Spleen (tissue), 7 donors: Measurements from ENCODE around the gene ATP8A2.

Source experiments
- POLR2A ChIP-seq, 3 donors: fragments of 450-650 bp; IDR thresholded peaks; one replicate each; pipeline ENCODE4 v1.5.1; 2017; ENCODE audit warnings: antibody characterized with exemption in 3 of 3, mild to moderate bottlenecking in 1 of 3
- TF ChIP-seq, protein P1 (sequence below), 11 experiments: fragments of 200-600 bp in 7 of 11; fragments of 450-650 bp in 4 of 11; sonication (generic) in 4 of 11; IDR thresholded peaks in 8 of 11; conservative IDR thresholded peaks in 3 of 11; 1 replicate in 7 of 11; 2 replicates in 4 of 11; pipeline versions ENCODE4 v1.4.0 to v1.8.0; 2016 to 2021; ENCODE audit warnings: antibody characterized with exemption in 11 of 11, inconsistent platforms in 4 of 11, mild to moderate bottlenecking in 1 of 11
- donor health status: DM: no; HTN: no; CAD: no; lungs with moderate emphysema.
- donor health status: DM: no; HTN: no; CAD: no.
- donor health status: DM: no; HTN: no; CAD: no.

- TF ChIP-seq, protein P1, sequence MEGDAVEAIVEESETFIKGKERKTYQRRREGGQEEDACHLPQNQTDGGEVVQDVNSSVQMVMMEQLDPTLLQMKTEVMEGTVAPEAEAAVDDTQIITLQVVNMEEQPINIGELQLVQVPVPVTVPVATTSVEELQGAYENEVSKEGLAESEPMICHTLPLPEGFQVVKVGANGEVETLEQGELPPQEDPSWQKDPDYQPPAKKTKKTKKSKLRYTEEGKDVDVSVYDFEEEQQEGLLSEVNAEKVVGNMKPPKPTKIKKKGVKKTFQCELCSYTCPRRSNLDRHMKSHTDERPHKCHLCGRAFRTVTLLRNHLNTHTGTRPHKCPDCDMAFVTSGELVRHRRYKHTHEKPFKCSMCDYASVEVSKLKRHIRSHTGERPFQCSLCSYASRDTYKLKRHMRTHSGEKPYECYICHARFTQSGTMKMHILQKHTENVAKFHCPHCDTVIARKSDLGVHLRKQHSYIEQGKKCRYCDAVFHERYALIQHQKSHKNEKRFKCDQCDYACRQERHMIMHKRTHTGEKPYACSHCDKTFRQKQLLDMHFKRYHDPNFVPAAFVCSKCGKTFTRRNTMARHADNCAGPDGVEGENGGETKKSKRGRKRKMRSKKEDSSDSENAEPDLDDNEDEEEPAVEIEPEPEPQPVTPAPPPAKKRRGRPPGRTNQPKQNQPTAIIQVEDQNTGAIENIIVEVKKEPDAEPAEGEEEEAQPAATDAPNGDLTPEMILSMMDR (IDR thresholded peaks at IDR 0.05 in 8 of 11, conservative IDR thresholded peaks at IDR 0.05 in 3 of 11): no peak
- TF ChIP-seq POLR2A (IDR thresholded peaks at IDR 0.05): no peak
Observed at GRCh38 chr13:26038931-26039475, 667.2 kb downstream of the ATP8A2 start.
